Measurements from ENCODE around the gene SYS1.

- TF ChIP-seq POLR2A (IDR thresholded peaks at IDR 0.05): peak in 2 of 4 donors; percentile 29 to 66
- TF ChIP-seq POLR2AphosphoS5 (IDR thresholded peaks at IDR 0.05): peak; percentile 80 to 87
- TF ChIP-seq CTCF (IDR thresholded peaks at IDR 0.05): peak in 2 of 6 experiments; percentile 4 to 16
These were observed 4.5 kb upstream of the SYS1 start for GRCh38 chr20:45358282-45359068.
